Measurements from ENCODE around the gene UPK3A.

- TF ChIP-seq CTCF (IDR thresholded peaks at IDR 0.05), result no peak
- TF ChIP-seq POLR2A (IDR thresholded peaks at IDR 0.05), result no peak
These were observed 47.4 kb upstream of the UPK3A start for GRCh38 chr22:45237065-45237990.
